Measurements from ENCODE around the gene SCARB2. TPM values are rescaled to one million over a fixed set of nuclear protein-coding genes. Genes with fewer than 3 reads are reported as not detected.
A peak's percentile ranks its signal among the peaks of the same experiment; 100 is the strongest.

SCARB2 gene
- polyA plus RNA-seq, 1 donor (not counting 4 experiments of a cell fraction or from before 2014, with no cell fraction given), result 72.2 TPM

GRCh38 chr4:76250962-76251361 lies 37.3 kb upstream of the SCARB2 start:
- H2AFZ ChIP-seq (ENCODE audit: control insufficient read depth, low read length), result no peak overlapping the region
- H4K20me1 ChIP-seq (ENCODE audit: control insufficient read depth, extremely low read depth, insufficient read depth, low read length), result peaks cover 2% of the 10 kb centered on the region
- FAIRE-seq (no peak), DNase-seq (ENCODE audit: low read depth, low spot score) (no peak)
- TF ChIP-seq EZH2 (IDR thresholded peaks at IDR 0.05; ENCODE audit: low read length), result no peak
- TF ChIP-seq, protein P1, sequence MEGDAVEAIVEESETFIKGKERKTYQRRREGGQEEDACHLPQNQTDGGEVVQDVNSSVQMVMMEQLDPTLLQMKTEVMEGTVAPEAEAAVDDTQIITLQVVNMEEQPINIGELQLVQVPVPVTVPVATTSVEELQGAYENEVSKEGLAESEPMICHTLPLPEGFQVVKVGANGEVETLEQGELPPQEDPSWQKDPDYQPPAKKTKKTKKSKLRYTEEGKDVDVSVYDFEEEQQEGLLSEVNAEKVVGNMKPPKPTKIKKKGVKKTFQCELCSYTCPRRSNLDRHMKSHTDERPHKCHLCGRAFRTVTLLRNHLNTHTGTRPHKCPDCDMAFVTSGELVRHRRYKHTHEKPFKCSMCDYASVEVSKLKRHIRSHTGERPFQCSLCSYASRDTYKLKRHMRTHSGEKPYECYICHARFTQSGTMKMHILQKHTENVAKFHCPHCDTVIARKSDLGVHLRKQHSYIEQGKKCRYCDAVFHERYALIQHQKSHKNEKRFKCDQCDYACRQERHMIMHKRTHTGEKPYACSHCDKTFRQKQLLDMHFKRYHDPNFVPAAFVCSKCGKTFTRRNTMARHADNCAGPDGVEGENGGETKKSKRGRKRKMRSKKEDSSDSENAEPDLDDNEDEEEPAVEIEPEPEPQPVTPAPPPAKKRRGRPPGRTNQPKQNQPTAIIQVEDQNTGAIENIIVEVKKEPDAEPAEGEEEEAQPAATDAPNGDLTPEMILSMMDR (optimal IDR thresholded peaks at IDR 0.05 in 1 of 3, IDR thresholded peaks at IDR 0.05 in 1 of 3, conservative IDR thresholded peaks at IDR 0.05 in 1 of 3; ENCODE audit: extremely low read depth in 1 of 3, insufficient read depth in 2 of 3, low read length in 3 of 3), result no peak
- H3K9me1 ChIP-seq (ENCODE audit: control insufficient read depth, extremely low read depth, insufficient read depth, low read length), result no peaks in the 10 kb centered on the region
- no peak overlapping the region for H3K9ac ChIP-seq (ENCODE audit: control insufficient read depth, extremely low read depth, insufficient read depth, low read length)
- no peaks in the 10 kb centered on the region for H3K9me3 ChIP-seq (ENCODE audit: control insufficient read depth, low read depth, low read length)
- peaks cover 10% of the 10 kb centered on the region for H3K4me1 ChIP-seq (ENCODE audit: control insufficient read depth, extremely low read depth, insufficient read depth, low read length)
- H3K36me3 ChIP-seq (ENCODE audit: control insufficient read depth in 2 of 2, extremely low read depth in 1 of 2, insufficient read depth in 2 of 2, low read length in 2 of 2), result no peaks in the 10 kb centered on the region
- no peaks in the 10 kb centered on the region for H3K79me2 ChIP-seq (ENCODE audit: control insufficient read depth, insufficient read depth, low read length)
- H3K4me3 ChIP-seq (ENCODE audit: control insufficient read depth in 2 of 3, extremely low read depth in 1 of 3, insufficient read depth in 2 of 3, low read depth in 1 of 3, low read length in 3 of 3), result peak overlapping the region; percentile 44 to 78 (median 47)
- H3K4me2 ChIP-seq (ENCODE audit: control insufficient read depth, extremely low read depth, insufficient read depth, low read depth, low read length), result peak overlapping the region; percentile 81
- H3K27me3 ChIP-seq (ENCODE audit: control insufficient read depth, extremely low read depth, insufficient read depth, low read length), result peaks cover 50% of the 10 kb centered on the region
- H3K27ac ChIP-seq (ENCODE audit: control insufficient read depth, insufficient read depth, low read length), result no peak overlapping the region
- dilution Hi-C loops (cut with MboI; ENCODE audit: extremely low pct_ligation_motif_present, low sequenced_read_pairs), result no loop called here

DNA sequence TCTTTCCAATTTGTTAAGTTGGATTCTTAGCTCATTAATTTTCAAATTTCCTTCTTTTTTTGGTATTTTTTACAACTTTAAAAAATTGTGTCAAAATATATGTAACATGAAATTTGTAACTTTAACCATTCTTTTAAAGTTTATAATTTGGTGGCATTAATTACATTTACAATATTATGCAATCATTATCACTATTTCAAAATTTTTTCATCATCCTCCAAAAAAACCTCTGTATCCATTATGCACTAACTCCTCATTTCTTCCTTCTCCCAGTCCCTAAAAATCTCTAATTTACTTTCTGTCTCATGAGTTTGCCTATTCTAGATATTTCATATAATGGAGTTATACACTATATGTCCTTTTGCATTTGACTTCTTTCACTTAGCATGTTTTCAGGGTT lies 33.2 kb upstream of the SCARB2 start:
- Histone ChIP-seq H3K27ac (ENCODE audit: control insufficient read depth, insufficient read depth, low read length) (no peak overlapping the region), H3K36me3 (ENCODE audit: control insufficient read depth in 2 of 2, extremely low read depth in 1 of 2, insufficient read depth in 2 of 2, low read length in 2 of 2) (no peaks in the 10 kb centered on the region), H3K27me3 (ENCODE audit: control insufficient read depth, extremely low read depth, insufficient read depth, low read length) (peaks cover 31% of the 10 kb centered on the region), H3K4me1 (ENCODE audit: control insufficient read depth, extremely low read depth, insufficient read depth, low read length) (peaks cover 10% of the 10 kb centered on the region), H3K79me2 (ENCODE audit: control insufficient read depth, insufficient read depth, low read length) (no peaks in the 10 kb centered on the region), H3K9me3 (ENCODE audit: control insufficient read depth, low read depth, low read length) (no peaks in the 10 kb centered on the region), H3K9ac (ENCODE audit: control insufficient read depth, extremely low read depth, insufficient read depth, low read length) (no peak overlapping the region), H2AFZ (ENCODE audit: control insufficient read depth, low read length) (no peak overlapping the region), H4K20me1 (ENCODE audit: control insufficient read depth, extremely low read depth, insufficient read depth, low read length) (peaks cover 2% of the 10 kb centered on the region), H3K9me1 (ENCODE audit: control insufficient read depth, extremely low read depth, insufficient read depth, low read length) (no peaks in the 10 kb centered on the region), H3K4me2 (ENCODE audit: control insufficient read depth, extremely low read depth, insufficient read depth, low read depth, low read length) (no peak overlapping the region), H3K4me3 (ENCODE audit: control insufficient read depth in 2 of 3, extremely low read depth in 1 of 3, insufficient read depth in 2 of 3, low read depth in 1 of 3, low read length in 3 of 3) (no peak overlapping the region)
- FAIRE-seq (no peak), DNase-seq (ENCODE audit: low read depth, low spot score) (no peak)
- no peak for TF ChIP-seq EZH2 (IDR thresholded peaks at IDR 0.05; ENCODE audit: low read length)
- TF ChIP-seq, protein P1 (optimal IDR thresholded peaks at IDR 0.05 in 1 of 3, IDR thresholded peaks at IDR 0.05 in 1 of 3, conservative IDR thresholded peaks at IDR 0.05 in 1 of 3; ENCODE audit: extremely low read depth in 1 of 3, insufficient read depth in 2 of 3, low read length in 3 of 3), result no peak
- dilution Hi-C loops (cut with MboI; ENCODE audit: extremely low pct_ligation_motif_present, low sequenced_read_pairs), result no loop called here

All from keratinocyte (primary cell).